ENCODE results near the gene KY.

Gene KY

GRCh38 chr3:134667406-134667805 lies 16.6 kb upstream of the KY start:
- DNase-seq = no peak

GRCh38 chr3:134666885-134667284 lies 16.1 kb upstream of the KY start:
- DNase-seq = no peak

- DNase-seq = no peak
Measured at GRCh38 chr3:134666466-134666865, 15.6 kb upstream of the KY start.

GRCh38 chr3:134666052-134666451 lies 15.2 kb upstream of the KY start:
- no peak for DNase-seq

- DNase-seq = no peak
Measured at GRCh38 chr3:134665243-134665642, 14.4 kb upstream of the KY start.

GRCh38 chr3:134663721-134664456 lies 13.1 kb upstream of the KY start:
- DNase-seq = no peak

GRCh38 chr3:134660046-134660441 lies 9.2 kb upstream of the KY start:
- DNase-seq = no peak

GRCh38 chr3:134659391-134660045 lies 8.7 kb upstream of the KY start:
- no peak for DNase-seq

- DNase-seq = no peak
Measured at GRCh38 chr3:134658555-134658954, 7.7 kb upstream of the KY start.

GRCh38 chr3:134656211-134656800 lies 5.5 kb upstream of the KY start:
- no peak for DNase-seq

- DNase-seq = no peak
Measured at GRCh38 chr3:134655706-134656105, 4.9 kb upstream of the KY start.

GRCh38 chr3:134654031-134654430 lies 3.2 kb upstream of the KY start:
- no peak for DNase-seq

GRCh38 chr3:134652886-134653630 lies 2.2 kb upstream of the KY start:
- no peak for DNase-seq

GRCh38 chr3:134652409-134652831 lies 1.6 kb upstream of the KY start:
- DNase-seq = no peak

GRCh38 chr3:134651347-134652041 lies 672 bp upstream of the KY start:
- DNase-seq = no peak

GRCh38 chr3:134649106-134649705 lies 1.6 kb downstream of the KY start:
- DNase-seq = no peak

- DNase-seq = no peak
Measured at GRCh38 chr3:134647902-134648760, 2.7 kb downstream of the KY start.

- DNase-seq = no peak
Measured at GRCh38 chr3:134646086-134646485, 4.7 kb downstream of the KY start.

- no peak for DNase-seq
Measured at GRCh38 chr3:134645515-134645914, 5.3 kb downstream of the KY start.

GRCh38 chr3:134644731-134645514 lies 5.9 kb downstream of the KY start:
- DNase-seq = no peak

Measured in stimulated activated CD8-positive, alpha-beta memory T cell treated with anti-CD3 and anti-CD28 coated beads, Interleukin-4, amount 100 ng/mL, for 48 hours (primary cell).